ENCODE data around the gene KRIT1. TPM values are rescaled to one million over a fixed set of nuclear protein-coding genes. Genes with fewer than 3 reads are reported as not detected.
"Not testable (repeated sequence)": the region's sequence is repeated elsewhere in the genome, so short reads cannot be mapped to it uniquely, and the experiment has no call there.

KRIT1 gene
- total and polyA plus RNA-seq, 4 donors, result 15.6 to 94.5 (median 26.1) TPM

- H3K27ac ChIP-seq (ENCODE audit: low read depth in 1 of 2, low read length in 1 of 2), result no peak overlapping the region
- peaks cover 15 to 31% (median 22%) of the 10 kb centered on the region in 4 donors for H3K36me3 ChIP-seq (ENCODE audit: control insufficient read depth in 4 of 4, insufficient read depth in 4 of 4, low read length in 4 of 4)
- no peak for DNase-seq
- peaks cover 0 to 7% (median 3%) of the 10 kb centered on the region in 4 donors for H3K9me3 ChIP-seq (ENCODE audit: control insufficient read depth in 4 of 4, insufficient read depth in 3 of 4, low read length in 3 of 4)
- no peaks in the 10 kb centered on the region for H3K4me1 ChIP-seq (ENCODE audit: control insufficient read depth in 5 of 5, insufficient read depth in 5 of 5, low read length in 5 of 5)
- no peak for TF ChIP-seq CTCF (IDR thresholded peaks at IDR 0.05; ENCODE audit: control extremely low read depth, extremely low read depth)
- no peak overlapping the region for H3K4me3 ChIP-seq
- no peaks in the 10 kb centered on the region for H3K27me3 ChIP-seq (ENCODE audit: control insufficient read depth in 3 of 3, insufficient read depth in 3 of 3, low read length in 2 of 3)
- no peak overlapping the region for H3K9ac ChIP-seq (ENCODE audit: insufficient read depth in 1 of 2, low read length in 2 of 2)
- 100% methylated on average over 1 of the region's 1 CpG for whole genome bisulfite sequencing, 2 donors
- ATAC-seq (ENCODE audit: insufficient read depth, low FRiP score), result no peak
Observed at GRCh38 chr7:92206672-92207071, 39.0 kb downstream of the KRIT1 start.

- DNase-seq (no peak), ATAC-seq (ENCODE audit: insufficient read depth, low FRiP score) (no peak)
- Histone ChIP-seq H3K27ac (ENCODE audit: low read depth in 1 of 2, low read length in 1 of 2) (no peak overlapping the region), H3K4me3 (no peak overlapping the region), H3K9ac (ENCODE audit: insufficient read depth in 1 of 2, low read length in 2 of 2) (no peak overlapping the region), H3K9me3 (ENCODE audit: control insufficient read depth in 4 of 4, insufficient read depth in 3 of 4, low read length in 3 of 4) (peaks cover 0 to 7% (median 3%) of the 10 kb centered on the region in 4 donors), H3K27me3 (ENCODE audit: control insufficient read depth in 3 of 3, insufficient read depth in 3 of 3, low read length in 2 of 3) (no peaks in the 10 kb centered on the region), H3K4me1 (ENCODE audit: control insufficient read depth in 5 of 5, insufficient read depth in 5 of 5, low read length in 5 of 5) (no peaks in the 10 kb centered on the region), H3K36me3 (ENCODE audit: control insufficient read depth in 4 of 4, insufficient read depth in 4 of 4, low read length in 4 of 4) (peaks cover 13 to 25% (median 19%) of the 10 kb centered on the region in 4 donors)
- TF ChIP-seq CTCF (IDR thresholded peaks at IDR 0.05; ENCODE audit: control extremely low read depth, extremely low read depth), result no peak
- WGBS, 2 donors, result 98% methylated on average over 3 of the region's 3 CpGs
Observed at GRCh38 chr7:92205987-92206386, 39.7 kb downstream of the KRIT1 start.

- H3K4me3 ChIP-seq, result no peak overlapping the region
- peaks cover 0 to under 1% (median 0%) of the 10 kb centered on the region in 4 donors for H3K9me3 ChIP-seq (ENCODE audit: control insufficient read depth in 4 of 4, insufficient read depth in 3 of 4, low read length in 3 of 4)
- no peak overlapping the region for H3K27ac ChIP-seq (ENCODE audit: low read depth in 1 of 2, low read length in 1 of 2)
- 95 to 96% methylated on average over 1 of the region's 1 CpG for WGBS, 2 donors
- H3K36me3 ChIP-seq (ENCODE audit: control insufficient read depth in 4 of 4, insufficient read depth in 4 of 4, low read length in 4 of 4), result peaks cover 3 to 22% (median 11%) of the 10 kb centered on the region in 4 donors
- no peaks in the 10 kb centered on the region for H3K27me3 ChIP-seq (ENCODE audit: control insufficient read depth in 3 of 3, insufficient read depth in 3 of 3, low read length in 2 of 3)
- H3K9ac ChIP-seq (ENCODE audit: insufficient read depth in 1 of 2, low read length in 2 of 2), result no peak overlapping the region
- DNase-seq, result no peak
- no peaks in the 10 kb centered on the region for H3K4me1 ChIP-seq (ENCODE audit: control insufficient read depth in 5 of 5, insufficient read depth in 5 of 5, low read length in 5 of 5)
- ATAC-seq (ENCODE audit: insufficient read depth, low FRiP score), result no peak
- no peak for TF ChIP-seq CTCF (IDR thresholded peaks at IDR 0.05; ENCODE audit: control extremely low read depth, extremely low read depth)
Observed at GRCh38 chr7:92200791-92201190, 44.9 kb downstream of the KRIT1 start.

- H3K9ac ChIP-seq (ENCODE audit: insufficient read depth in 1 of 2, low read length in 2 of 2), result no peak overlapping the region
- H3K36me3 ChIP-seq (ENCODE audit: control insufficient read depth in 4 of 4, insufficient read depth in 4 of 4, low read length in 4 of 4), result peaks cover 0 to 8% (median 7%) of the 10 kb centered on the region in 4 donors
- H3K27me3 ChIP-seq (ENCODE audit: control insufficient read depth in 3 of 3, insufficient read depth in 3 of 3, low read length in 2 of 3), result no peaks in the 10 kb centered on the region
- WGBS, 2 donors, result 96 to 97% methylated on average over 3 of the region's 3 CpGs
- no peaks in the 10 kb centered on the region for H3K4me1 ChIP-seq (ENCODE audit: control insufficient read depth in 5 of 5, insufficient read depth in 5 of 5, low read length in 5 of 5)
- H3K4me3 ChIP-seq, result no peak overlapping the region
- peaks cover 0 to 13% (median 5%) of the 10 kb centered on the region in 4 donors for H3K9me3 ChIP-seq (ENCODE audit: control insufficient read depth in 4 of 4, insufficient read depth in 3 of 4, low read length in 3 of 4)
- DNase-seq (no peak), ATAC-seq (ENCODE audit: insufficient read depth, low FRiP score) (no peak)
- no peak for TF ChIP-seq CTCF (IDR thresholded peaks at IDR 0.05; ENCODE audit: control extremely low read depth, extremely low read depth)
- H3K27ac ChIP-seq (ENCODE audit: low read depth in 1 of 2, low read length in 1 of 2), result no peak overlapping the region
Observed at GRCh38 chr7:92192326-92192725, 53.4 kb downstream of the KRIT1 start.

- H3K9me3 ChIP-seq (ENCODE audit: control insufficient read depth in 4 of 4, insufficient read depth in 3 of 4, low read length in 3 of 4), result peaks cover 0 to 13% (median 5%) of the 10 kb centered on the region in 4 donors
- H3K4me1 ChIP-seq (ENCODE audit: control insufficient read depth in 5 of 5, insufficient read depth in 5 of 5, low read length in 5 of 5); ATAC-seq (ENCODE audit: insufficient read depth, low FRiP score); H3K4me3 ChIP-seq; H3K36me3 ChIP-seq (ENCODE audit: control insufficient read depth in 4 of 4, insufficient read depth in 4 of 4, low read length in 4 of 4); H3K27me3 ChIP-seq (ENCODE audit: control insufficient read depth in 3 of 3, insufficient read depth in 3 of 3, low read length in 2 of 3); DNase-seq; H3K9ac ChIP-seq (ENCODE audit: insufficient read depth in 1 of 2, low read length in 2 of 2); H3K27ac ChIP-seq (ENCODE audit: low read depth in 1 of 2, low read length in 1 of 2): not testable (repeated sequence)
- 92 to 96% methylated on average over 15 of the region's 15 CpGs for WGBS, 2 donors
Observed at GRCh38 chr7:92189246-92189645, 56.5 kb downstream of the KRIT1 start.
